GM12891 (cell line): Measurements from ENCODE around the gene BABAM2.

ENCODE experiments used
- POLR2A ChIP-seq: IDR thresholded peaks from 2 replicates; pipeline ENCODE4 v1.6.1; 2011; ENCODE audit warnings: low read depth, low read length, control low read depth
- POLR2AphosphoS5 ChIP-seq: IDR thresholded peaks from 2 replicates; pipeline ENCODE4 v1.6.1; 2011; ENCODE audit warnings: low read depth, low read length, control low read depth
- POU2F2 ChIP-seq: IDR thresholded peaks from 2 replicates; pipeline ENCODE4 v1.6.1; 2011; ENCODE audit warnings: low read depth, mild to moderate bottlenecking, control low read depth, low read length, moderate library complexity
- SPI1 ChIP-seq: IDR thresholded peaks from 2 replicates; pipeline ENCODE4 v1.6.1; 2011; ENCODE audit warnings: low read depth, low read length, control low read depth
- TAF1 ChIP-seq: IDR thresholded peaks from 2 replicates; pipeline ENCODE4 v1.6.1; 2011; ENCODE audit warnings: low read depth, low read length, control low read depth

DNA sequence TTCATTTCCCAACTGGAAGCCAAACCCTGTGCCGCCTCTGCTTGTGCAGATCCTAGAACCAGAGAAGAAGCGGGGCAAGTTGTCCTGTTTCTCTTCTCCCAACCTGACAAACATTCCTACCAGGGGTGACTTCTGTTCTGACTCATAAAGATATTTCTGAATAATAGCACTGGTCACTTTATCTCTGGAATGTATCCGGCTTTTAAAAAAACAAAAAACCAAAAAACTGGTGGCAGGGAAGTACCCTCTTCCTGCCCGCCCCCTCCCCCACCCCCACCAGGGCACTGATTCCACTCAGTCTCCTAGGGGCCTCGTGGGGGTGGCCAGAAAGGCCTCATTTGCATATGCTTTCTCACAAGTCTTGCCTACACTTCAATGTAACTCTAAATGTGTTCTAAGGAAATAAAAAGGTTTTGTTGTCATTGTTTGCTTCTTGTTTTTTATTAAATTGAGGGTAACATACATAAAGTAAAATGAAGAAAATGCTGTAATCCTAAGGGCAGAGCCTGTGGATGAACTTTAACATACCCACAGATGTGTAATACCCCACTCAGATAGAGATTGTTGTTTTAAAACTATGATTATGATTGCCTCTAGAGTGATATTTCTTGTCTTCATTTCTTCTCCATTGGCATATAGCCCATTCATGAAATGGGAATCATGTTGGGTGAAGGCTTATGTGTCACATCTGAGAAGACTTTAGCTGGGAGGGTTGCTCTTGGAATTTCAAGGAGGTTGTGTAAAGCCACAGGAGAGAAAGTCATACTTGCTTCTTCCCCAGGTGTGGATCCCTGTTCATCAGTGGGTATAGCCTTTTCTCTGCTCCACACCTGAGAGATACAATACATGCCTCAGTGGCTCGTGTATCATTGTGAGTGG is 496.8 kb downstream of the BABAM2 start:
- no peak for TF ChIP-seq POLR2A
- TF ChIP-seq POLR2AphosphoS5, result no peak
- no peak for TF ChIP-seq TAF1
- TF ChIP-seq POU2F2, result 0 out of 2 replicates have a peak, but pooled peaks have one; percentile 16
- TF ChIP-seq SPI1, result no peak
